Suprapubic skin (tissue), 4 donors: ENCODE results near the gene IL1RAPL2.

Experiments
- POLR2A ChIP-seq, 2 donors: fragments of 450-650 bp; IDR thresholded peaks; one replicate each; pipeline ENCODE4 v1.6.1; 2017; ENCODE audit warnings: antibody characterized with exemption in 2 of 2, mild to moderate bottlenecking in 2 of 2, moderate library complexity in 2 of 2
- POLR2AphosphoS5 ChIP-seq, 3 donors: sonication (generic); formaldehyde crosslinking; IDR thresholded peaks; one replicate each; pipeline ENCODE4 v1.6.1; 2017; ENCODE audit warnings: antibody characterized with exemption in 3 of 3
- TF ChIP-seq, protein P1 (sequence below), 2 donors: fragments of 200-600 bp in 1 of 2; fragments of 450-650 bp in 1 of 2; sonication (generic) in 1 of 2; IDR thresholded peaks; one replicate each; pipeline ENCODE4 v1.5.1; 2016 to 2019; ENCODE audit warnings: antibody characterized with exemption in 2 of 2, mild to moderate bottlenecking in 1 of 2, moderate library complexity in 1 of 2

DNA sequence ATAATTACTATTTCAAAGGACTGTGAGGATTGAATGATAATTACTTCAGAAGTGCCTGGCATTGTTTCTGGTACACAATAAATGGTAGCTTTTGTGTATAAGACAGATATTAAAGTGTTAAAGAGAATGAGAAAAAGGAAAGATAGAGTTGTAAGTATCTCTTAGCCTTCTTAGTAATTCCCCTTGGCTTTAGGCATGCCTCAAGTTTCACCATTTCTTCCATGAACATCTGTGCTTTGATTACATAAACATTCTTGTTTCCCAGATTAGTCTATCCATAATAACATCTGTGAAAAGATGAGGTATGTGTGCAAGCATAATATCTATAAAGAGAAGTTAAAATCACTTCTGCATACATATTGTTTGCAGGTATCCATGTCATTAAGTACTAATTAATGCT, 885.4 kb downstream of the IL1RAPL2 start:
- TF ChIP-seq, protein P1, sequence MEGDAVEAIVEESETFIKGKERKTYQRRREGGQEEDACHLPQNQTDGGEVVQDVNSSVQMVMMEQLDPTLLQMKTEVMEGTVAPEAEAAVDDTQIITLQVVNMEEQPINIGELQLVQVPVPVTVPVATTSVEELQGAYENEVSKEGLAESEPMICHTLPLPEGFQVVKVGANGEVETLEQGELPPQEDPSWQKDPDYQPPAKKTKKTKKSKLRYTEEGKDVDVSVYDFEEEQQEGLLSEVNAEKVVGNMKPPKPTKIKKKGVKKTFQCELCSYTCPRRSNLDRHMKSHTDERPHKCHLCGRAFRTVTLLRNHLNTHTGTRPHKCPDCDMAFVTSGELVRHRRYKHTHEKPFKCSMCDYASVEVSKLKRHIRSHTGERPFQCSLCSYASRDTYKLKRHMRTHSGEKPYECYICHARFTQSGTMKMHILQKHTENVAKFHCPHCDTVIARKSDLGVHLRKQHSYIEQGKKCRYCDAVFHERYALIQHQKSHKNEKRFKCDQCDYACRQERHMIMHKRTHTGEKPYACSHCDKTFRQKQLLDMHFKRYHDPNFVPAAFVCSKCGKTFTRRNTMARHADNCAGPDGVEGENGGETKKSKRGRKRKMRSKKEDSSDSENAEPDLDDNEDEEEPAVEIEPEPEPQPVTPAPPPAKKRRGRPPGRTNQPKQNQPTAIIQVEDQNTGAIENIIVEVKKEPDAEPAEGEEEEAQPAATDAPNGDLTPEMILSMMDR (IDR thresholded peaks at IDR 0.05): no peak
- no peak for TF ChIP-seq POLR2A (IDR thresholded peaks at IDR 0.05)
- TF ChIP-seq POLR2AphosphoS5 (IDR thresholded peaks at IDR 0.05): no peak
